Spleen (tissue), 7 donors: ENCODE data around the gene HIC1.

Source experiments
- CTCF ChIP-seq, 11 experiments: fragments of 200-600 bp in 7 of 11; fragments of 450-650 bp in 4 of 11; sonication (generic) in 4 of 11; IDR thresholded peaks in 8 of 11; conservative IDR thresholded peaks in 3 of 11; 1 replicate in 7 of 11; 2 replicates in 4 of 11; pipeline versions ENCODE4 v1.4.0 to v1.8.0; 2016 to 2021; ENCODE audit warnings: antibody characterized with exemption in 11 of 11, inconsistent platforms in 4 of 11, mild to moderate bottlenecking in 1 of 11
- POLR2A ChIP-seq, 3 donors: fragments of 450-650 bp; IDR thresholded peaks; one replicate each; pipeline ENCODE4 v1.5.1; 2017; ENCODE audit warnings: antibody characterized with exemption in 3 of 3, mild to moderate bottlenecking in 1 of 3
- POLR2AphosphoS5 ChIP-seq, 3 donors: sonication (generic); formaldehyde crosslinking; IDR thresholded peaks; one replicate each; pipeline ENCODE4 v1.5.1; 2017; ENCODE audit warnings: antibody characterized with exemption in 3 of 3
- donor health status: DM: no; HTN: no; CAD: no; lungs with moderate emphysema.
- donor health status: DM: no; HTN: no; CAD: no.
- donor health status: DM: no; HTN: no; CAD: no.

GRCh38 chr17:2064980-2065785 lies 10.3 kb downstream of the HIC1 start:
- TF ChIP-seq POLR2AphosphoS5 (IDR thresholded peaks at IDR 0.05) (peak; percentile 52 to 61 (median 60)), CTCF (IDR thresholded peaks at IDR 0.05 in 8 of 11, conservative IDR thresholded peaks at IDR 0.05 in 3 of 11) (peak in 9 of 11 experiments; percentile 4 to 54 (median 28)), POLR2A (IDR thresholded peaks at IDR 0.05) (no peak)
